PC-9 (cell line): ENCODE results near the gene HSD17B13.

Experiments used
- CTCF ChIP-seq: fragments of 200-600 bp; sonication (generic); conservative IDR thresholded peaks from 2 replicates; pipeline ENCODE4 v1.6.1; 2017; ENCODE audit warnings: mixed run types, antibody characterized with exemption, mild to moderate bottlenecking, moderate library complexity
- EZH2 ChIP-seq: fragments of 200-600 bp; sonication (generic); IDR thresholded peaks from 2 replicates; pipeline ENCODE4 v1.8.0; 2017; ENCODE audit warnings: antibody characterized with exemption, low read depth

- TF ChIP-seq CTCF (no peak), EZH2 (no peak)
Observed at GRCh38 chr4:87274327-87274726, 48.4 kb downstream of the HSD17B13 start.
